ENCODE measurements around the gene CNTN4. TPM values are rescaled to one million over a fixed set of nuclear protein-coding genes. Genes with fewer than 3 reads are reported as not detected.
"Not testable (repeated sequence)": the region's sequence is repeated elsewhere in the genome, so short reads cannot be mapped to it uniquely, and the experiment has no call there.

The CNTN4 gene
- total RNA-seq, 3 donors from 2014 or later (not counting 1 experiment from before 2014, with no cell fraction given), result not detected

GRCh38 chr3:2534767-2535166, 436.1 kb downstream of the CNTN4 start:
- ATAC-seq; H3K4me1 ChIP-seq (ENCODE audit: control insufficient read depth, insufficient read depth, low read length); H3K27me3 Mint-ChIP-seq (ENCODE audit: low read depth in 2 of 2); intact Hi-C loops (cut with micrococcal nuclease); H3K9me3 Mint-ChIP-seq; H3K36me3 ChIP-seq (ENCODE audit: control insufficient read depth, insufficient read depth, low read length); H3K36me3 Mint-ChIP-seq; H3K27ac ChIP-seq (ENCODE audit: low read length); H3K4me3 Mint-ChIP-seq; H3K27me3 ChIP-seq (ENCODE audit: control insufficient read depth, insufficient read depth, low read length); DNase-seq; H3K27ac Mint-ChIP-seq; H3K4me1 Mint-ChIP-seq; H3K4me3 ChIP-seq (ENCODE audit: low read length); H3K9me3 ChIP-seq (ENCODE audit: control insufficient read depth, insufficient read depth, low read length): not testable (repeated sequence)
- WGBS (ENCODE audit: insufficient coverage), result 87% methylated on average over 4 of the region's 6 CpGs

GRCh38 chr3:2535206-2535605, 436.5 kb downstream of the CNTN4 start:
- intact Hi-C loops (cut with micrococcal nuclease), result no loop called here
- H3K27me3 ChIP-seq (ENCODE audit: control insufficient read depth, insufficient read depth, low read length), result no peaks in the 10 kb centered on the region
- no peaks in the 10 kb centered on the region for H3K27me3 Mint-ChIP-seq (ENCODE audit: low read depth in 2 of 2)
- H3K9me3 Mint-ChIP-seq, result peaks cover 2 to 7% of the 10 kb centered on the region in 2 donors
- no peak overlapping the region for H3K4me3 ChIP-seq (ENCODE audit: low read length)
- no peaks in the 10 kb centered on the region for H3K36me3 Mint-ChIP-seq
- DNase-seq, result no peak
- no peak for ATAC-seq
- H3K4me3 Mint-ChIP-seq, result no peak overlapping the region
- WGBS (ENCODE audit: insufficient coverage), result 100% methylated on average over 1 of the region's 1 CpG
- no peaks in the 10 kb centered on the region for H3K9me3 ChIP-seq (ENCODE audit: control insufficient read depth, insufficient read depth, low read length)
- H3K36me3 ChIP-seq (ENCODE audit: control insufficient read depth, insufficient read depth, low read length), result no peaks in the 10 kb centered on the region
- H3K27ac ChIP-seq (ENCODE audit: low read length), result no peak overlapping the region
- H3K4me1 Mint-ChIP-seq, result no peaks in the 10 kb centered on the region
- TF ChIP-seq CTCF (IDR thresholded peaks at IDR 0.05), result no peak
- no peak overlapping the region for H3K27ac Mint-ChIP-seq
- no peaks in the 10 kb centered on the region for H3K4me1 ChIP-seq (ENCODE audit: control insufficient read depth, insufficient read depth, low read length)

- H3K9me3 Mint-ChIP-seq, result peaks cover 2 to 7% of the 10 kb centered on the region in 2 donors
- DNase-seq, result no peak
- H3K4me1 ChIP-seq (ENCODE audit: control insufficient read depth, insufficient read depth, low read length), result no peaks in the 10 kb centered on the region
- no peaks in the 10 kb centered on the region for H3K4me1 Mint-ChIP-seq
- no peaks in the 10 kb centered on the region for H3K36me3 Mint-ChIP-seq
- no peaks in the 10 kb centered on the region for H3K27me3 Mint-ChIP-seq (ENCODE audit: low read depth in 2 of 2)
- ATAC-seq, result no peak
- H3K27ac Mint-ChIP-seq, result no peak overlapping the region
- H3K4me3 Mint-ChIP-seq, result no peak overlapping the region
- no peak overlapping the region for H3K4me3 ChIP-seq (ENCODE audit: low read length)
- intact Hi-C loops (cut with micrococcal nuclease), result no loop called here
- no peak for TF ChIP-seq CTCF (IDR thresholded peaks at IDR 0.05)
- H3K36me3 ChIP-seq (ENCODE audit: control insufficient read depth, insufficient read depth, low read length), result no peaks in the 10 kb centered on the region
- H3K27ac ChIP-seq (ENCODE audit: low read length), result no peak overlapping the region
- WGBS (ENCODE audit: insufficient coverage), result no CpG with 5 or more reads among the region's 2 CpGs
- no peaks in the 10 kb centered on the region for H3K27me3 ChIP-seq (ENCODE audit: control insufficient read depth, insufficient read depth, low read length)
- no peaks in the 10 kb centered on the region for H3K9me3 ChIP-seq (ENCODE audit: control insufficient read depth, insufficient read depth, low read length)
Measured at GRCh38 chr3:2536575-2536974, 437.9 kb downstream of the CNTN4 start.

DNA sequence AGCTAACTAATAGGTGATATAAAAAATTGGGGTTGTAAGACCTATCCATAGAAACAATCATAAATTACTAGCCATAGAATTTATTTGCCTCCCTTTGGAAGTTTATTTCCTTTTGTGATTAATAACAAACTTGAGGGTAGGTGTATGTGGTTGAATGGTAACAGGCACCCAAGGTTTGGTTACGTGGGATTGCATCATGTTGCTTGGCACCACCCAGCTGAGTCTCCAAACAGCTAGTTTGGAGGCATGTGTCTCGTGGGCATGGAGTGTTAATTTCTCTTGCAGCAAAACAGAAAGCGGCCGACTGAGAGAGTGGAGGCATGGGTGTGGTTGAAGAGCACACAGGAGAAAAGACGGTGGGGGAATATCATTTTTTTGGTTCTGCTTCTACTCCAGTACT, 441.4 kb downstream of the CNTN4 start:
- H3K9me3 Mint-ChIP-seq, result peaks cover 8 to 11% of the 10 kb centered on the region in 2 donors
- no peaks in the 10 kb centered on the region for H3K4me1 Mint-ChIP-seq
- no peaks in the 10 kb centered on the region for H3K36me3 ChIP-seq (ENCODE audit: control insufficient read depth, insufficient read depth, low read length)
- no peak overlapping the region for H3K4me3 ChIP-seq (ENCODE audit: low read length)
- no peaks in the 10 kb centered on the region for H3K9me3 ChIP-seq (ENCODE audit: control insufficient read depth, insufficient read depth, low read length)
- no peak for DNase-seq
- no peak overlapping the region for H3K27ac Mint-ChIP-seq
- H3K27me3 ChIP-seq (ENCODE audit: control insufficient read depth, insufficient read depth, low read length), result no peaks in the 10 kb centered on the region
- WGBS (ENCODE audit: insufficient coverage), result 88% methylated on average over 5 of the region's 5 CpGs
- H3K27me3 Mint-ChIP-seq (ENCODE audit: low read depth in 2 of 2), result no peaks in the 10 kb centered on the region
- intact Hi-C loops (cut with micrococcal nuclease), result no loop called here
- H3K27ac ChIP-seq (ENCODE audit: low read length), result no peak overlapping the region
- no peaks in the 10 kb centered on the region for H3K4me1 ChIP-seq (ENCODE audit: control insufficient read depth, insufficient read depth, low read length)
- TF ChIP-seq CTCF (IDR thresholded peaks at IDR 0.05), result no peak
- no peaks in the 10 kb centered on the region for H3K36me3 Mint-ChIP-seq
- no peak overlapping the region for H3K4me3 Mint-ChIP-seq
- ATAC-seq, result no peak
